ENCODE results near the gene ZRANB3.

- TF ChIP-seq CTCF (conservative IDR thresholded peaks at IDR 0.05), result no peak
- no peak for TF ChIP-seq EZH2 (IDR thresholded peaks at IDR 0.05; ENCODE audit: low read depth)
These were observed 30.9 kb upstream of the ZRANB3 start for GRCh38 chr2:135561925-135562324.
